Head of caudate nucleus (tissue), 42 donors: Measurements from ENCODE around the gene B4GALT1.
"Not testable (repeated sequence)": the region's sequence is repeated elsewhere in the genome, so short reads cannot be mapped to it uniquely, and the experiment has no call there.

Experiments used
- DNase-seq, 42 donors: peaks; one replicate each; pipeline versions ENCODE4 v3.0.0 to v3.0.0-alpha.2; 2020 to 2021; ENCODE audit warnings: mixed read lengths in 7 of 42
- intact Hi-C: fragments of 100-400 bp; cut with DNase I; formaldehyde crosslinking; loops from one replicate; pipeline ENCODE4 v1.15.0; 2022

Gene B4GALT1

DNA sequence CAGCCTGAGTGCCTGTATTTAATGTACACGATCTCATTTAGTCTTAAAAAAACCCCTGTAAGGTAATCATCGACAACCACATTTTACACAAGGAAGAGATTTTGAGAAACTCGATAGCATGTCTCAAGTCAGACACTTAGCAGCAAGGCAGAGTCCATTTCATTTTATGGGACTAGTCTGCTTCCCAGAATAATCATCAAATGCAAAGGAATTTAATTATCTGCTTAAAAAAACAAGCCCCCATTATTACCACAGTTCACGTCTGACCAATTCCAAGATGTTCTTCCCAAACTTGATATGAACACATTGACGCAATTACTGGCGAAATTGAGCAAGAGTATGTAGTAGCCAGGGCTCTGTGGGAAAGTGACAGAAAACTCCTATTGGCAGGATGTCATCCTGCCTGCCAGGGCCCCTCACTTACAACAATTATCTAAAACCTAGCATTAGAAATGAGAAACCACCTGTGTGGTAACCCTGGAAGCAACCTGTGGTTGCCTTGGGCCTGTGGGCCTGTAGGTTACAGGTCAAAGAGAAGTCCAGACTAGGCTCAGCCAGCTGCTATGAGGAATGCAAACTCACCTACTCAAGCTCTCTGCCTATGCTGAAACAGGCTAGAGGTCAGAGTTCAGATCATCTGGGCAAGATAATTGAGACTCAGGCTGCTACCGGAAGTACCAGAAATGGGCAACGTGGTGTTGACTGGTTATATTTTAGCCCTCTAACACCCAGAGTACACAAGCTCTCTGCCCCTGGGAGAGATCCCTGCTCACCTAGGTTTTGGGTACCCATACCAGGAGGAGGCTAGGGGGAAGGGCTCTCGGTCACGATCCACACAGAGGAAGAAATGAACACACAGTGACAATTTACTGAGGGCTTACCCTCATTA lies 1.6 kb downstream of the B4GALT1 start:
- intact Hi-C loops, result loop anchor here (5.0 kb wide), 1 partner anchor 88 kb away; the partner anchor contains the start of gene SMU1
- DNase-seq, result peak in 1 of 42 donors; percentile 31

DNA sequence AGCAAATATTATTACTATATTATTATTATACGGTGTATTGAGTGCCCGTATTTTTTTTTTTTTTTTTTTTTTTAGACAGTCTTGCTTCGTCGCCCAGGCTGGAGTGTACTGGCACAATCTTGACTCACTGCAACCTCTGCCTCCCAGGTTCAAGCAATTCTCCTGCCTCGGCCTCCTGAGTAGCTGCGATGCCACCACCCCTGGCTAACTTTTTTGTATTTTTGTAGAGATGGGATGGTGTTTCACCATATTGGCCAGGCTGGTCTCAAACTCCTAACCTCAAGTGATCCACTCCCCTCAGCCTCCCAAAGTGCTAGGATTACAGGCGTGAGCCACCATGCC lies 2.2 kb downstream of the B4GALT1 start:
- DNase-seq, result peak in 1 of 42 donors; percentile 23
- intact Hi-C loops, result loop anchor here (5.0 kb wide), 1 partner anchor 88 kb away; the partner anchor contains the start of gene SMU1

DNA sequence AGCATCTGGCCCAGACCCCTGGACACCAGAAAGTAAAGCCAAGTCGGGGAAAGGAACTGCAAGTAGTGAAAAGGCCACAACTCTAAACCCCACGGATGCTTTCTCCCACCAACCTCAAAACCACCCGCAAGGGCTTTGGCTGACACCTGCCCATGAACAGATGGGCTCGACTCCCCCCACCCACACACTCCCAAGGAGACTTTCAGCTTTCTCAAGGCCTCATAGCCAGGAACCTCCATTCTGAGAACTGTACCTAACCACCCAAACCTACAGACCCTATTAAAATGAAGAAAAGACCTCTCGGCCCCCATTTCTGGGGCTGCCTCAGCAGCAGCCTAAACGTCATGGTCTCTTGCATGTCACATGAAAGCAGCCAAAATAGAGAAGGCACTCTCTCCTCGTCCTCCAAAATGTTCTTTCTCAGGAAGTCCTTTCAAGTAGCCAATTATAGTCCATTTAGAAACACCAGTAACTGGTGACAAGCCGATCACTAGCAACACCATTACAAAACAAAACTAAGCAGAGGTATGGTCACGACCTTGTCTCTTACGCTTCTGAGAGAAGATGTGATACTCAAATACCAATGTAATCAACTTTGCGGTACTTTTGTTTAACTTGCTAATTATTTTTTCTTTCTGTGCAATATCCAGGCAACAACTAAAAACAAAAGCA lies 2.9 kb downstream of the B4GALT1 start:
- DNase-seq, result peak in 1 of 42 donors; percentile 32
- intact Hi-C loops, result no loop called here

DNA sequence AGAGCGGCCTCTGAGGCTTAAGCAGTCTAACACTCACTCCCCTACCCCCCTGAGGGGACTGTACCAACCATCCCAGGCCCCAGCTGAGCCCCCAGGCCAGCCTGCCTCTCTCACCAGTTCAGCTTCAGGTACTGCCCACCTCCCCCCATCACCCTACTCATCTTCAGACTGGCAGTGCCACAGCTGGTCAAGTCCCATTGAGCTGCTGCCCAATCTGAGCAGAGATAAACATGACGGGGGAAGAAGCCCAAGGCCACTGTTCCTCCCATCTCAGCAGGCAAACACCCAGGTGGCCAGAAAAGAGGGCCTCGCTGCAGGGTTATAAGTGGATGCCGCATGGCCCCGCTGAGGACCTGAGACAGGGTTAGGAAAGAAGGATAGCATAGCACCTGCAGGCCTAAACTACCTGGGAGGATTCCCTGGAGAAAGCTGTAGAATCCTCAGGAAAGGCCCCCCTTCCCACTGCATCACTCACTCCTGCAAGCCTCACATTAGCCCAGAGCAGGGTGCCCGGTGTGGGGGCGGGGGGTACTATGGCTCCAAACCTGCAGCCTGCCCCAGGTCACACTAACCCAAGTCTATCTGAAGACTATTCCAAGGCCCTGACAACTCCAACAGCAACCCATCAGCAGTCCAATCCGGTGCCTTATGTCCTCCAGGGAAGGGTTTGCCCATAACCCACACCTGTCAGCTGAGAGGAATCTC lies 3.6 kb downstream of the B4GALT1 start:
- peak in 1 of 42 donors; percentile 35 for DNase-seq
- intact Hi-C loops, result no loop called here

DNA sequence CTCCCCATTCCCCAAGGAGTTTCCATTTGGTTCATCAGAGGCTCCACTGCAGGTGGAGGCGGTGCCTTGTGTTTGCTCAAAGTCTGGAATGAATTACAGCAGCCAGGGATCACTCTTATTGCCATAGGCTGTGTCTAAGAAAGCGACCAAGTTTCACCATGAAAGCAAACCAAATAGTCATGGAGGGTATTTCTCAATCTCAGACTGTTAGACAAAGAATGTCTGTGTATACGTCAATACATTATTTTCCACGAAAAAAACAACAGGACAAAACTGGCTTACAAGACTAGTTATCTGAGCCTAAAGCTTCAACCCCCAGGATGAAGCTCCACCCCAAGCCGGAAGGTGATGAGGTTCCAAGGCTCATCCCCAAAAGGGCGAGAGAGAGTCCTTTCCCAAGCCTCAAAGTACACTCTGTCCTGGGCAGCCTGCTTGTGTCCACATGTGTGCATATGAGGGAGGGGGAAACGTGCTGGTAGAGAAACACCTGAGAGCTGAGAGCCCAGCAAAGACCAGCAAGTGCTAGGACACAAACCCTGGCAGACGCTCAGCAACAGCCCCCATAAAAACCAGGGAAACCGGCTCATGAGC lies 4.3 kb downstream of the B4GALT1 start:
- intact Hi-C loops, result no loop called here
- no peak for DNase-seq

DNA sequence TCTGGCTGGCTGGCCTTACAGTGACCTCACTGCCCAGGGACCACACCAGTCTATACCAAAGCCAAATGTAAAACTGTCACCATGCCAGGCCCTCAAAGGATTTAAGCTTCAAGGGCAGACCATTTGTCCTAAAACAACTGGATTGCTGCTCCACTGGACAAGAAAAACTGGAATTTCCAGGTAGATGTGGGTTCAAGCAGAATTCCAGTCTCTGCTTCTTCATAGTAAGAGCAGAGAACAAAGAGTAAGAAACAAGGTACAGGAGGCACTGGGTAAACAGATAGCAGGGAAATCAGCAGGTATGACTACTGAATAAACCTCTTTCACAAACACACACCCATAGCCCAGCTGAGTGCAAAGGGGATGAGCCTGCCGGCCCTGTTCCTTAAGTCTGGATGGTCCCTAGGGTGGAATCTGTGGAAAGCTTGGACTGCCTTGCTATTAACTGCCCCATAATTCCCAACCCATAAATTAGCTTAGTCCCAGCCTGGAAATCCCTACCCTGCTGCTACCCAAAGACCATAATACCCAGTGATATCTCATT lies 5.5 kb downstream of the B4GALT1 start:
- intact Hi-C loops, result no loop called here
- no peak for DNase-seq

DNA sequence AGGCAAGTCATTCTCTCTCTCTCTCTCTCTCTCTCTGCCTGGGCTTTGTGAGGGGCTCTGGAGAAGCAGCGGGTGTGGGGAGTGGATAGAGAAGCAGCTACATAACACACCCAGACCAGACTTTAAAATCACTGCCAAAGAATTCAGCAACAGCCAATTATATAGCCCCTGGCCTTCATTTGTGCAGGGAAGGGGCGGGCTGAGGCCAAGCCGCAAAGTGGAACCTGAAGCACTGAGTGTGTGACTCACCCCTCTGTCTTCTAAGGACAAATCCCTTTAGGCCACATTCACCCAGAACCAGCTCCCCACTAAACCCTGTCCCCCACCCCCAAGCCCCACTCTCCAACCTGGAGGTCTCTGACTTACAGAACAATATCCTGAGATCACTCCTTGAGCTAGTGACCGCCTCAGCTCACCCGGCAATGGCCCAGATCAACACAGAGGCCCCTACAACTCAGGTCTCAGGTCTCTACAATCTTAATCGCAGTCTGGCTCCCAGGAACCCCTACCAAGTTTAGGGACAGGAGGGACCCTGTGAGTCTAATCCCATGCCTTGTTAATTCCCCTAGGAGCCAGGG lies 6.0 kb downstream of the B4GALT1 start:
- intact Hi-C loops, result no loop called here
- peak in 6 of 42 donors; percentile 27 to 56 (median 32) for DNase-seq

DNA sequence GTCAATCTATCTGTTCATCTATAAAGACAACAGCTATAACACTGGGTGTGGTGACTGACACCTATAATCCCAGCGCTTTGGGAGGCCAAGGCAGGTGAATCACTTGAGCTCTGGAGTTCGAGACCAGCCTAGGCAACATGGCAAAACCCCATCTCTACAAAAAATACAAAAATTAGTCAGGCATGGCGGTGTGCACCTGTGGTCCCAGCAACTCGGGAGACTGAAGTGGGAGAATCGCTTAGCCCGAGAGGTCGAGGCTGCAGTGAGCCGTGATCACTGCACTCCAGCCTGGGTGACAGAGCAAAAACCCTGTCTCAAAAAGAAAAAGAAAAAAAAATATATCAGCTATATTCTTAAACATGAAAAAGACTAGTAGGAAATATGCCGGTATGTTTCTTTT lies 6.7 kb downstream of the B4GALT1 start:
- intact Hi-C loops, DNase-seq: not testable (repeated sequence)

DNA sequence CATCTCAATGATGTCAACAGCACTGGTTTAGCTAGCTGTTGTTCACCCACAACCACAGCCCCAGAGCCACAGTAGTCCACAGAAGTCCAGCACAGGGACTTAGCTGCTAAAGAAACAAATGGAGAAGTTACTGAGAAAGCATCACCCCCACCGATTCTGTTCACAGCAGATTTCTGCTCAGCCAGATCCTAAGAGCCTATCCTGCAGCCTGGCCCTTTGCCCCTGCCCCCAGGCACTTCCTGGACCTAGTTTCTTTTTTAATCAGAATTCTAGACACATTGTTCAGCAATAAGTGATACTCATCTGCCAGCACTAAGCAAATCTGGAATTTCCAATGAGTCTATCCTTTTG lies 7.4 kb downstream of the B4GALT1 start:
- intact Hi-C loops, result no loop called here
- DNase-seq, result peak in 27 of 42 donors; percentile 12 to 65 (median 42)

DNA sequence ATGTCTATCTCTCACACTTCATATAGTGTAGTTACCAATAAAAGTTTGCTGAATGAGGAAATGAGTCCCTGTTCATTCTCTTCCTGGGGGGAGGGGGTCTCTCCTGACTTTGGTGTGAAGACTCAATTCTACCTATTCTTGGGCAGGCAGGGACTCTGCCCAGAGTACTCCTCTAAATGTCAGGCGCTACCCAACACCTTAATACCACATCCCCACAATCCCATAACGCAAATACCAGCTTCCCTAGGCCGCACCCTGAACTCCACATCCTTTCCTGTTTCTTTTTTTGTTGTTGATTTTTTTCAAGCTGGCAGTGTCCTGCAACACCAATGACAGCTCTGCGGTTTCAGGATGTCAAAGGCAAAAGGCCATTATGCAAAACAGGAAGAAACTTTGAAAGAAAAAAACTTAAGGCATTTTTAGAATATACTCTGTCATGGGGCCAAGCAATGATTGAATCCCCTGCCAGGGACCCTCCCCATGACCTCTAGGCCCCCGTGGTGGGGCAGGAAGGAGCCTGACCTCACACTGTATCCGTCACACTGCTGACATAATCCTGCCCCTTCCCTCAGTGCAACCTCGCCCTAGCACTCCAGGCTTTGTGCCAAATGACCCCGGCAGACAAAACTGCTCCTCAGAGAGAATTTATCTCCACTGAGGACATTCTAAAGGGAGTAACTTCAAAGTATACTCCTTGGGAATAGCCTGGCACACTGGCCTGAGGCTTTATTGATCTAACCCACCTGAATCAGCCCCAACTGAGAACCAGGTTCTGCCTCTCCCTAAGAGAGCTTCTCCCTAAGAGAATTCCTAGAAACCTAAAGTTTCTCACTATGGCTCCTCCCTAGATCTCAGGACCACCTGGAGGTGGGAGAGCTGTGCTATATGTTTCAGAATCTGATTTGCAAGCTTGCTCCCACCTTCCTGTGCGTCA lies 8.0 kb downstream of the B4GALT1 start:
- DNase-seq, result peak in 3 of 42 donors; percentile 30 to 39 (median 36)
- intact Hi-C loops, result no loop called here

DNA sequence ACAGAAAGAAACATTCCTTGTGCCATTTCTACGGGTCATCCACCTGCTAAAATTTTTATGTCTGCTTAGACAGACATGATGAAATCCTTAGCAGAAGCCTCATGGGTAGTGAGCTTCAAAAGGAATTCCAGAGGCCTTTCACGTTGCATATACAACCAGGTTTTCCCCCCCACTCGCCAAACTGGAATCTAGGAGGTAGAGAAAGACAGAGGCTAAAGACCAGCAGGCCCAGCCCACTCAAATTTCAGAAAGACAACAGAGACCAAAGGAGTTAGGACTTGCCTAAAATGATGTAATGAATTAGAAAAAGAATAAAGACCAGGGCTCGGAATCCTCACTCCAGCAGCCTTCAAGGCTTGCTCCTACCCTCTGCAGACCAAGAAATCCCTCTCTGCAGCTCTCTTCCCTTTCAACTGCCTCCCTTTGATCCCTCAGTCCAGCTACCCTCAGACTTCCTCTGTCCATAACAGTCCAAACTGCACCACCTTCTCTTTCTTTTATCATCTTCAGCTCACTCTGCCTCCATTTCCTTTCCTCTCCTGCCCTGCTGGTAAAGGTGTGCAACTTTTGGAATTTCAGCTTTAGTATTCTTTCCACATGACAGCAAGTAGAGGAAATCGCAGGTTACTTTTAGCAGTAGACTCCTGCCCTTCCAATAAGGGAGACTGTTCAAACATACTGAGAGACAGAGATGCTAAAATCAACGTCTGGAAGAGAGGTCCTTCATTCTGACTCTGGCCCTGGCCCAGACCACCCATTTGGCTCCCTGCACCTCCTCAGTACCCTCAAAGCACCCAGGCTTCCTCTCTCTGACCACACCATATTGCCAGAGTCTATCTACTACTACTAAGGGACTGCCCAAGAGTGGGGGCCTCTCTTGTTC lies 8.9 kb downstream of the B4GALT1 start:
- intact Hi-C loops, result no loop called here
- peak in 1 of 42 donors; percentile 9 for DNase-seq

DNA sequence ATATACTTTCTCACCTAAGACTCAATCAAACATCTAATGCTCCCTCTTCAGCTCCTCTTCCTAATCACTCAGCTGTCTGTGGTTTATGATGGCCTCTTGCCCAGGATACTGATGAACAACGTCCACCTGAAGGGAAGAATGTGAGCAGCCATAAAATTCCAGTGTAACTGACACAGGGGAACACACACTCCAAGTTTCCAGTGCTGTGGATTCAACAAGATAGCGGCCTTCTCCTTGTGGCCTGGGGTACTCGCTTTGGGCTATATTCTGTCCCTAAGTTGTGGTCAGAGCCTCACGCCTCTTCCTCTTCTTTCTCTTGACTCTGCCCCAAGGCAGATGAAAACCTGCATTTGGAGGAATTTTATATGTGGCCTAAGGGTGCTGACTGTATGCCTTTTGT lies 11.7 kb downstream of the B4GALT1 start:
- peak in 2 of 42 donors; percentile 33 to 41 for DNase-seq
- intact Hi-C loops, result no loop called here

DNA sequence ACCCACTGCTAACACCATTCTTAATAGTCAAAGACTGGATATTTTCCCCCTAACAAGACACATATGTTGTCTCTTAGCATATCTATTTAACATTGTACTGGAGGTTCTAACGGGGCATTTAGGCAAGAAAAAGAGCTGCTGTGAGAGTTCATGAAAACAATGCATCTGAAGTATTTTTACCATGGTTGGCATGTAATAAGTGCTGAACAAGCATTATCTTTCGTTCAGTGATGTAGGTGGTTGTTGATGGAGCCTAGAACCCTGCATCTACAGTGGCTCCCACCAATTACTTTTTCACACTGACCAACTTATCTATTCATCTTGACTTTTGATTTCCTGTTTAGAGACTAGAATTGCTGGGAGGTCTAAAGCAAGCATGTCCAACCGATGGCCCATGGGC lies 12.8 kb downstream of the B4GALT1 start:
- intact Hi-C loops, result no loop called here
- DNase-seq, result no peak

DNA sequence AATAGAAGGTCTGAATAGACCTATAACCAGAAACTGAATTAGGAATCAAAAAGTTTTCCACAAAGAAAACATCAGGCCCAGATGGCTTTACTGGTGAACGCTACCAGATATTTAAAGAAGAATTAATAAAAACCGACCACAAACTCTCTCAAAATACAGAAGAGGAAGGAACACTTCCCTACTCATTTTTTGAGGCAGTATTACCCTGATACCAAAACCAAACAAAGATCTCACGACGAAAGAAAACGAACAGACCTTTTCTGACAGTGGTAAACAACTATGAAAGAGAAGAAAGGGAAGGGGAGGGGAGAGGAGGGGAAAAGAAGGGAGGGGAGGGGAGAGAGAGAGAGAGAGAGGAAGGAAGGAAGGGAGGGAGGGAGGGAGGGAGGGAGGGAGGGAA lies 13.5 kb downstream of the B4GALT1 start:
- no peak for DNase-seq
- intact Hi-C loops, result no loop called here

DNA sequence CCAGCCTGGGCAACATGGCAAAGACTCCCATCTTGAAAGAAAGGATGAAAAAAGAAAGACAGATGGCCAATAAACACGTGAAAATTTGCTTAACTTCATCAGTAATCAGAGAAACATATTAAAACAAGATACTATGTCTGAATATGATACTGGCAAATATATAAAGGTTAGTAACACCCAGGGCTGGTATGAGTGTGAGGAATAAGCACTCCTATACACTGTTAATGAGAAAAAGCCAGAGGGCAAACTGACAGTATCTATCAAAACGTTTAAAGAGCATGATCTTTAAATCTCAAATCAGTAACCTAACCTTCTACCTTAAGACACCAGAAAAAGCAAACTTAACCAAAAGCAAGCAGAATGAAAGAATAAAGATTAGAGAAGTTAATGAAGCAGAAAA lies 14.1 kb downstream of the B4GALT1 start:
- intact Hi-C loops, result no loop called here
- DNase-seq, result no peak

DNA sequence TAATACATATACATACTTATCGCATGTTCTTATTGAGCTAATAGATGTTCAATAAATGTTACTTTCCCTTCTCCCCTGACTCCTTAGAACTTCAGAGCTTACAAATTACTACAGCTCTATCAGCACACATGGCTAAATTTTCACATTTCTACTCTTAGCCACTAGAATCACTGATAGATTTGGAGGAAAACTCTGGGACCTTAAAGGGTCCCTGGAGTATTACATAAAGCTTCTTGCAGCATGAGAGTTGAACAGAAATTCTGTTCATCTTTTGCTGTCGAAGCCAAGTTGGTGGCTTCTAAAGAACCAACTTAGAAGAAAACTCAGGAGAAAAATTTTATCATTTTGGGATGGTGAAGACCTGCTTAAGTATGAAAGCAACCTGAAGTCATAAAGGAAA lies 15.5 kb downstream of the B4GALT1 start:
- no peak for DNase-seq
- intact Hi-C loops, result no loop called here
